ENCODE results near the gene SRSF3. TPM values are rescaled to one million over a fixed set of nuclear protein-coding genes. Genes with fewer than 3 reads are reported as not detected.

SRSF3 gene
- polyA plus RNA-seq, 4 donors: 115 to 400 (median 219) TPM

GRCh38 chr6:36627141-36627540 lies 33.0 kb downstream of the SRSF3 start:
- Histone ChIP-seq H3K27ac (ENCODE audit: low read depth in 1 of 3, low read length in 2 of 3) (peak overlapping the region in 2 of 3 donors; percentile 82 to 86), H3K27me3 (ENCODE audit: control insufficient read depth in 3 of 3, insufficient read depth in 3 of 3, low read length in 3 of 3) (no peaks in the 10 kb centered on the region), H3K9me3 (ENCODE audit: control insufficient read depth in 2 of 2, insufficient read depth in 1 of 2, low read depth in 1 of 2, low read length in 1 of 2) (no peaks in the 10 kb centered on the region), H3K4me3 (ENCODE audit: low read depth in 1 of 3, low read length in 3 of 3) (no peak overlapping the region), H3K4me1 (ENCODE audit: control insufficient read depth in 3 of 3, insufficient read depth in 2 of 3, low read depth in 1 of 3, low read length in 2 of 3) (peaks cover 8 to 33% (median 11%) of the 10 kb centered on the region in 3 donors), H3K36me3 (ENCODE audit: control insufficient read depth in 3 of 3, insufficient read depth in 2 of 3, low read depth in 1 of 3, low read length in 3 of 3) (no peaks in the 10 kb centered on the region)
- WGBS, 3 donors: 86 to 94% (median 87%) methylated on average over 5 of the region's 5 CpGs
- FAIRE-seq (no peak), DNase-seq (no peak)

- no peaks in the 10 kb centered on the region for H3K27me3 ChIP-seq (ENCODE audit: control insufficient read depth in 3 of 3, insufficient read depth in 3 of 3, low read length in 3 of 3)
- H3K4me1 ChIP-seq (ENCODE audit: control insufficient read depth in 3 of 3, insufficient read depth in 2 of 3, low read depth in 1 of 3, low read length in 2 of 3): peaks cover 8 to 30% (median 11%) of the 10 kb centered on the region in 3 donors
- DNase-seq (peak; percentile 64 to 95), FAIRE-seq (no peak)
- peak overlapping the region; percentile 32 to 86 (median 82) for H3K27ac ChIP-seq (ENCODE audit: low read depth in 1 of 3, low read length in 2 of 3)
- H3K4me3 ChIP-seq (ENCODE audit: low read depth in 1 of 3, low read length in 3 of 3): no peak overlapping the region
- no peaks in the 10 kb centered on the region for H3K9me3 ChIP-seq (ENCODE audit: control insufficient read depth in 2 of 2, insufficient read depth in 1 of 2, low read depth in 1 of 2, low read length in 1 of 2)
- 6 to 19% (median 13%) methylated on average over 4 of the region's 4 CpGs for WGBS, 3 donors
- no peaks in the 10 kb centered on the region for H3K36me3 ChIP-seq (ENCODE audit: control insufficient read depth in 3 of 3, insufficient read depth in 2 of 3, low read depth in 1 of 3, low read length in 3 of 3)
Measured at GRCh38 chr6:36627801-36628246, 33.7 kb downstream of the SRSF3 start.

GRCh38 chr6:36629784-36630183 lies 35.6 kb downstream of the SRSF3 start:
- DNase-seq (no peak), FAIRE-seq (no peak)
- Histone ChIP-seq H3K4me3 (ENCODE audit: low read depth in 1 of 3, low read length in 3 of 3) (no peak overlapping the region), H3K27me3 (ENCODE audit: control insufficient read depth in 3 of 3, insufficient read depth in 3 of 3, low read length in 3 of 3) (no peaks in the 10 kb centered on the region), H3K4me1 (ENCODE audit: control insufficient read depth in 3 of 3, insufficient read depth in 2 of 3, low read depth in 1 of 3, low read length in 2 of 3) (peaks cover 5 to 26% (median 11%) of the 10 kb centered on the region in 3 donors), H3K27ac (ENCODE audit: low read depth in 1 of 3, low read length in 2 of 3) (no peak overlapping the region), H3K9me3 (ENCODE audit: control insufficient read depth in 2 of 2, insufficient read depth in 1 of 2, low read depth in 1 of 2, low read length in 1 of 2) (no peaks in the 10 kb centered on the region), H3K36me3 (ENCODE audit: control insufficient read depth in 3 of 3, insufficient read depth in 2 of 3, low read depth in 1 of 3, low read length in 3 of 3) (no peaks in the 10 kb centered on the region)
- WGBS, 3 donors: 82 to 86% (median 83%) methylated on average over 11 of the region's 11 CpGs

GRCh38 chr6:36631326-36632011 lies 37.3 kb downstream of the SRSF3 start:
- no peaks in the 10 kb centered on the region for H3K27me3 ChIP-seq (ENCODE audit: control insufficient read depth in 3 of 3, insufficient read depth in 3 of 3, low read length in 3 of 3)

GRCh38 chr6:36633370-36633769 lies 39.2 kb downstream of the SRSF3 start:
- no peak for DNase-seq
- Histone ChIP-seq H3K9me3 (ENCODE audit: control insufficient read depth in 2 of 2, insufficient read depth in 1 of 2, low read depth in 1 of 2, low read length in 1 of 2) (no peaks in the 10 kb centered on the region), H3K36me3 (ENCODE audit: control insufficient read depth in 3 of 3, insufficient read depth in 2 of 3, low read depth in 1 of 3, low read length in 3 of 3) (no peaks in the 10 kb centered on the region), H3K27ac (ENCODE audit: low read depth in 1 of 3, low read length in 2 of 3) (no peak overlapping the region), H3K27me3 (ENCODE audit: control insufficient read depth in 3 of 3, insufficient read depth in 3 of 3, low read length in 3 of 3) (no peaks in the 10 kb centered on the region), H3K4me3 (ENCODE audit: low read depth in 1 of 3, low read length in 3 of 3) (no peak overlapping the region), H3K4me1 (ENCODE audit: control insufficient read depth in 3 of 3, insufficient read depth in 2 of 3, low read depth in 1 of 3, low read length in 2 of 3) (peaks cover 3 to 13% (median 4%) of the 10 kb centered on the region in 3 donors)
- 81 to 84% (median 82%) methylated on average over 6 of the region's 6 CpGs for WGBS, 3 donors
- no peak for FAIRE-seq

More at GRCh38 chr6:36631326-36632011, 37.3 kb downstream of the SRSF3 start:
- WGBS, 3 donors: 87 to 91% (median 88%) methylated on average over 14 of the region's 14 CpGs
- Histone ChIP-seq H3K36me3 (ENCODE audit: control insufficient read depth in 3 of 3, insufficient read depth in 2 of 3, low read depth in 1 of 3, low read length in 3 of 3) (no peaks in the 10 kb centered on the region), H3K4me1 (ENCODE audit: control insufficient read depth in 3 of 3, insufficient read depth in 2 of 3, low read depth in 1 of 3, low read length in 2 of 3) (peaks cover 5 to 22% (median 11%) of the 10 kb centered on the region in 3 donors), H3K9me3 (ENCODE audit: control insufficient read depth in 2 of 2, insufficient read depth in 1 of 2, low read depth in 1 of 2, low read length in 1 of 2) (no peaks in the 10 kb centered on the region), H3K27ac (ENCODE audit: low read depth in 1 of 3, low read length in 2 of 3) (no peak overlapping the region), H3K4me3 (ENCODE audit: low read depth in 1 of 3, low read length in 3 of 3) (no peak overlapping the region)
- DNase-seq (no peak), FAIRE-seq (no peak)

GRCh38 chr6:36633915-36634314 lies 39.8 kb downstream of the SRSF3 start:
- FAIRE-seq: no peak
- WGBS, 3 donors: 19 to 36% (median 31%) methylated on average over 9 of the region's 9 CpGs
- peaks cover 3 to 13% (median 4%) of the 10 kb centered on the region in 3 donors for H3K4me1 ChIP-seq (ENCODE audit: control insufficient read depth in 3 of 3, insufficient read depth in 2 of 3, low read depth in 1 of 3, low read length in 2 of 3)
- DNase-seq: peak in 1 of 2 donors; percentile 59
- no peak overlapping the region for H3K27ac ChIP-seq (ENCODE audit: low read depth in 1 of 3, low read length in 2 of 3)
- H3K36me3 ChIP-seq (ENCODE audit: control insufficient read depth in 3 of 3, insufficient read depth in 2 of 3, low read depth in 1 of 3, low read length in 3 of 3): no peaks in the 10 kb centered on the region
- H3K27me3 ChIP-seq (ENCODE audit: control insufficient read depth in 3 of 3, insufficient read depth in 3 of 3, low read length in 3 of 3): no peaks in the 10 kb centered on the region
- no peaks in the 10 kb centered on the region for H3K9me3 ChIP-seq (ENCODE audit: control insufficient read depth in 2 of 2, insufficient read depth in 1 of 2, low read depth in 1 of 2, low read length in 1 of 2)
- H3K4me3 ChIP-seq (ENCODE audit: low read depth in 1 of 3, low read length in 3 of 3): no peak overlapping the region

GRCh38 chr6:36634317-36635108 lies 40.4 kb downstream of the SRSF3 start:
- 79 to 82% (median 82%) methylated on average over 16 of the region's 16 CpGs for WGBS, 3 donors
- no peak for FAIRE-seq
- Histone ChIP-seq H3K4me1 (ENCODE audit: control insufficient read depth in 3 of 3, insufficient read depth in 2 of 3, low read depth in 1 of 3, low read length in 2 of 3) (peaks cover 0 to 13% (median 0%) of the 10 kb centered on the region in 3 donors), H3K27me3 (ENCODE audit: control insufficient read depth in 3 of 3, insufficient read depth in 3 of 3, low read length in 3 of 3) (no peaks in the 10 kb centered on the region), H3K9me3 (ENCODE audit: control insufficient read depth in 2 of 2, insufficient read depth in 1 of 2, low read depth in 1 of 2, low read length in 1 of 2) (no peaks in the 10 kb centered on the region), H3K4me3 (ENCODE audit: low read depth in 1 of 3, low read length in 3 of 3) (no peak overlapping the region), H3K27ac (ENCODE audit: low read depth in 1 of 3, low read length in 2 of 3) (no peak overlapping the region), H3K36me3 (ENCODE audit: control insufficient read depth in 3 of 3, insufficient read depth in 2 of 3, low read depth in 1 of 3, low read length in 3 of 3) (no peaks in the 10 kb centered on the region)
- no peak for DNase-seq

GRCh38 chr6:36636283-36636682 lies 42.1 kb downstream of the SRSF3 start:
- H3K9me3 ChIP-seq (ENCODE audit: control insufficient read depth in 2 of 2, insufficient read depth in 1 of 2, low read depth in 1 of 2, low read length in 1 of 2): no peaks in the 10 kb centered on the region
- H3K27ac ChIP-seq (ENCODE audit: low read depth in 1 of 3, low read length in 2 of 3): no peak overlapping the region
- DNase-seq (no peak), FAIRE-seq (no peak)
- no peak overlapping the region for H3K4me3 ChIP-seq (ENCODE audit: low read depth in 1 of 3, low read length in 3 of 3)
- no peaks in the 10 kb centered on the region for H3K27me3 ChIP-seq (ENCODE audit: control insufficient read depth in 3 of 3, insufficient read depth in 3 of 3, low read length in 3 of 3)
- 62 to 70% (median 68%) methylated on average over 5 of the region's 5 CpGs for WGBS, 3 donors
- H3K36me3 ChIP-seq (ENCODE audit: control insufficient read depth in 3 of 3, insufficient read depth in 2 of 3, low read depth in 1 of 3, low read length in 3 of 3): no peaks in the 10 kb centered on the region
- peaks cover 0 to 19% (median 0%) of the 10 kb centered on the region in 3 donors for H3K4me1 ChIP-seq (ENCODE audit: control insufficient read depth in 3 of 3, insufficient read depth in 2 of 3, low read depth in 1 of 3, low read length in 2 of 3)

Data from small intestine (tissue), 7 donors.